Endothelial cell of hepatic sinusoid (primary cell): ENCODE results near the gene PDE9A.
"Not testable (repeated sequence)": the region's sequence is repeated elsewhere in the genome, so short reads cannot be mapped to it uniquely, and the experiment has no call there.

Source experiments
- in situ Hi-C: cut with HindIII; loops from 2 replicates; pipeline ENCODE4 v1.10.0; 2017; ENCODE audit warnings: low sequenced_read_pairs

PDE9A gene

GRCh38 chr21:42784896-42785451 lies 131.6 kb downstream of the PDE9A start:
- in situ Hi-C loops = no loop called here

GRCh38 chr21:42785666-42786427 lies 132.4 kb downstream of the PDE9A start:
- in situ Hi-C loops = no loop called here

- in situ Hi-C loops = no loop called here
Measured at GRCh38 chr21:42786884-42787283, 133.5 kb downstream of the PDE9A start.

- in situ Hi-C loops = no loop called here
Measured at GRCh38 chr21:42787613-42788012, 134.2 kb downstream of the PDE9A start.

GRCh38 chr21:42790520-42791065 lies 137.2 kb downstream of the PDE9A start:
- in situ Hi-C loops = no loop called here

GRCh38 chr21:42793774-42794173 lies 140.4 kb downstream of the PDE9A start:
- in situ Hi-C loops = no loop called here

- in situ Hi-C loops = no loop called here
Measured at GRCh38 chr21:42794551-42794950, 141.1 kb downstream of the PDE9A start.

- in situ Hi-C loops = no loop called here
Measured at GRCh38 chr21:42796327-42797062, 143.1 kb downstream of the PDE9A start.

GRCh38 chr21:42797522-42797921 lies 144.1 kb downstream of the PDE9A start:
- in situ Hi-C loops = no loop called here

GRCh38 chr21:42798106-42798505 lies 144.7 kb downstream of the PDE9A start:
- in situ Hi-C loops = no loop called here

GRCh38 chr21:42799516-42799915 lies 146.1 kb downstream of the PDE9A start:
- in situ Hi-C loops = no loop called here

GRCh38 chr21:42799948-42800347 lies 146.5 kb downstream of the PDE9A start:
- in situ Hi-C loops = no loop called here

- in situ Hi-C loops = not testable (repeated sequence)
Measured at GRCh38 chr21:42801616-42802015, 148.2 kb downstream of the PDE9A start.

- in situ Hi-C loops = no loop called here
Measured at GRCh38 chr21:42806509-42807140, 153.2 kb downstream of the PDE9A start.

- in situ Hi-C loops = not testable (repeated sequence)
Measured at GRCh38 chr21:42807293-42807895, 154.0 kb downstream of the PDE9A start.

- in situ Hi-C loops = no loop called here
Measured at GRCh38 chr21:42807938-42808613, 154.7 kb downstream of the PDE9A start.

- in situ Hi-C loops = no loop called here
Measured at GRCh38 chr21:42809171-42809570, 155.8 kb downstream of the PDE9A start.

- in situ Hi-C loops = no loop called here
Measured at GRCh38 chr21:42809577-42810475, 156.4 kb downstream of the PDE9A start.

GRCh38 chr21:42811960-42812359 lies 158.5 kb downstream of the PDE9A start:
- in situ Hi-C loops = no loop called here
